HG03378 (cell line): Measurements from ENCODE around the gene FAM83F.

Experiments used
- ATAC-seq: cut with Tn5 transposase; IDR thresholded peaks from one replicate; pipeline ENCODE4 v1.9.1; 2021; ENCODE audit warnings: mild to moderate bottlenecking, moderate library complexity; ENCODE audit not compliant: unreplicated experiment

FAM83F gene

DNA sequence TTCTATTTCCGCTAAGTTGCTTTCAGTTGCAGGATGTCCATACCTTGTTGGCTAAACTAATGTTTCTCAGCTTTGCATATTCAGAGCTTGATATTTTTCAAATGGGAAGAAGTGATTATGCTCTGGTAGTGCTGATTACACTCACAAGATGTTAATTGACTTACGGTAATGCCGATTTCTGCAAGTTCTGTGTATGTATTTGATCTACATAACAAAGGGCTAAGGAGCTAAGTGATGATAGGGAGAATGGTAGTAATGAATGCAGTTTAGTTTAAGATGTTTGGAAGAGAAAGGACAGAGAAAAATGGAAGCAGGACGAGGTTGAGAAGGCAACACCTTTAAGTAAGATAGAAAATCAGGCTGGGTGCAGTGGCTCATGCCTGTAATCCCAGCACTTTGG is 61.4 kb downstream of the FAM83F start:
- ATAC-seq = no peak

DNA sequence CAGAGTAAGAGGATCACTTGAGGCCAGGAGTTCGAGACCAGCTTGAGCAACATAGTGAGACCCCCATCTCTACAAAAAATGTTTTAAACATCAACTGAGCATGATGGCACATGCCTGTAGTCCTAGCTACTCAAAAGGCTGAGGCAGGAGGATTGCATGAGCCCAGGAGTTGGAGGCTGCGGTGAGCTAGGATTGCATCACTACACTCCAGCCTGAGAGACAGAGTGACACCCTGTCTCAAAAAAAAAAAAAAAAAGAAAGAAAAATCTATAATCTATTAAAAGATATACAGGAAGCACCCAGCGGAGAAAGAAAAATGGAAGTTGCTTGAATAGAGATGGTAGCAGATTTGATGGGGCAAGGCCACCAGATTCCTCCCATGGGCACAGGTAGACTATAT is 61.8 kb downstream of the FAM83F start:
- ATAC-seq = no peak

DNA sequence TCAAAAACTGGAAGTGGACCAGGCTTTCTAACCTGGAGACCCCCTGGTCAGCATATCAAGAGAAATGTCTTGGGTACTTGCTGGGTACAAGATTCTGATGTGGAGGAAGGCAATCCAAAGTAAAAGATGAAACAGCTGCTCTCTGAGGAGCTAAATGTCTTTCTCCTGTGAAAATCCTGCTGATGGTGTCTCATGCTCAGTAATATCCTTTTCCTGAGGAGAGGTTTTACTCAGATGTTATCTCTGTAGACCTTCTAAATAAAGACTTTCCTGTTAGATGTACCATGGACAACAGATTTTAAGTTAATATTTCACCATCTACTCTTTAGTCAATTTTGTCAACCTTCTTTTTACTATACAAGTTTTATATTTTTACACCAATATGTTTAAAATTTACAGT is 62.9 kb downstream of the FAM83F start:
- no peak for ATAC-seq

DNA sequence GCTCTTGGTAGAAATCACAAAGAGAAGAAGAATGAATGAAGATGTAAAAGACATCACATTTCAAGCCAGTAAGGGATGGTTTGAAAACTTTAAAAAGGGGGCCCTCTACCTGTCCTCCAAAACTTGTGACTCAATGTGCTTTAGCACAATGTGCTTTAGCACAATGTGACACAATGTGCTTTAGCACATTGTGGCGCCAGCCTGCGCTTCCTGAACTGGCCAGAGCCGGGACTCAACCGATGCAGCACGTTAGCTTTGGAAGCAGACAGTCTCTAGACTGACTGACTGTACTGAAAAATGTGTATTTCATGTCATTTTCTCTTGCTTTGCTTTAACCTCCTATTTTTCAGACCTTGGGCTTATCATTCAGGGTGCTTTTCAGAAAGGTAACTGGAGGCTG is 63.5 kb downstream of the FAM83F start:
- no peak for ATAC-seq

DNA sequence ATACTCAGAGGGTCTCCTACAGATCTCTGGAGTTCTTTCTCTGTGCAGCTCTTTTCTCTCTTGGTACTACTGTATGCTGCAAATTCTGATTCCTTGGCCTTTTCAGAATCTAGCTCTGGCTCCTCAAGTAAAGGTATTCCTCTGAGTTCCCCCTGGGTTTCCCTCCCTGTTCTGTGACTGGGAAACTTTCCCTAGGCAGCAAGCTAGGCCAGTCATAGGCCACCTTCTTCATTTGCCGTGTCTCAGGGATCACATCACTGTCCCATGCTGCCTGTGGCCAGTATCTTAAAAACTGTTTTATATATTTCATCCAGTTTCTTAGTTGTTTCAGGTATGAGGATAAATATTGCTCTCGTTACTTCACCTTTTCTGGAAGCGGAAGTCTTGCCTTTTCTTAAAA is 71.2 kb downstream of the FAM83F start:
- ATAC-seq = no peak

DNA sequence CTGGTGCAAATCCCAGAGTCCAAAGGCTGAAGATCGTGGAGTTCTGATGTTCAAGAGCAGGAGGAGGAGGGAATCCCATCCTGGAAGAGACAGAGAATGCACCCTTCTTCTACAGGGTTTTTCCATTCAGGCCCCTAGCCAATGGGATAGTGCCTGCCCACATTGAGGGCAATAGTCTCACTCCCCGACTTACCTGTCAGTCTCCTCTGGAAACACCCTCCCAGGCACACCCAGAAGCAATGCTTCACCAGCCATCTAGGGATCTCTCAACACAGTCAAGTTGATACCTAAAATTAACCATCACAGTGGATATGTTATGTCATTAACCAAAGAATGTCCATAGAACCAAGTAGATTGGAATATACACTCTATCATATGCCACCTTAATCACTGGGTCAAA is 72.9 kb downstream of the FAM83F start:
- no peak for ATAC-seq

DNA sequence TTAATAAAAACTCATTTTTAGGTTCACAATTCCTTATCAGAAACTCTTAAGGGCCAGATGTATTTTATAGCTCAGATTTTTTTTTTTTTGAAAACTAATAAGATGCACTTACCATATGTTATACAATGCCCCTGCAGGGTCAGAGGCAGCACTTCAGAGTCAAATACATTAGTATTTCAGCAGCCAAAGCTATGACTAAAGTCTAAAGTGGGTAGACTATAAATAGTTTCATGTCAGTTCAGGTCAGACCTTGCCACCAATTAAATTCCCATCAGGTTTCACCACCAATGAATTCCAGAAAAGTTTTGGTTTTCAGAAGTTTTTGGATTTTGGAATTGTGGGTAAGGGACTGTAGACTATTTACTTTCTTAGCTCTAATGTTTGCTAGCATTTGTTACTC is 75.9 kb downstream of the FAM83F start:
- ATAC-seq = no peak

DNA sequence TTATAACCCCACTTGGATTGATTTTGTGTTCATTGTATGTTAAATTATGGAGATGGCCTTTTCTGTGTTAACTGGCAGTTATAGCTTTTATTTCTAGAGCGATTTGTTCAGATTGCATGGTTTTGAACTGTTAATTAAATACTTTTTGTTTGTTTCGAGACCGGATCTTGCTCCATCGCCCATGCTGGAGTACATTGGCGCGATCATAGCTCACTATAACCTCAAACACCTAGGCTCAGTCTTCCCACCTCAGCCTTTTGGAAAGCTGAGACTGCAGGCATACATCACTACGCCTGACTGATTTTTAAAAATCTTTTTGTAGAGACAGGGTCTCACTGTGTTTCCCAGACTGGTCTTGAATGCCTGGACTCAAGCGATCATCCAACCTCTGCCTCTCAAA is 77.0 kb downstream of the FAM83F start:
- no peak for ATAC-seq

DNA sequence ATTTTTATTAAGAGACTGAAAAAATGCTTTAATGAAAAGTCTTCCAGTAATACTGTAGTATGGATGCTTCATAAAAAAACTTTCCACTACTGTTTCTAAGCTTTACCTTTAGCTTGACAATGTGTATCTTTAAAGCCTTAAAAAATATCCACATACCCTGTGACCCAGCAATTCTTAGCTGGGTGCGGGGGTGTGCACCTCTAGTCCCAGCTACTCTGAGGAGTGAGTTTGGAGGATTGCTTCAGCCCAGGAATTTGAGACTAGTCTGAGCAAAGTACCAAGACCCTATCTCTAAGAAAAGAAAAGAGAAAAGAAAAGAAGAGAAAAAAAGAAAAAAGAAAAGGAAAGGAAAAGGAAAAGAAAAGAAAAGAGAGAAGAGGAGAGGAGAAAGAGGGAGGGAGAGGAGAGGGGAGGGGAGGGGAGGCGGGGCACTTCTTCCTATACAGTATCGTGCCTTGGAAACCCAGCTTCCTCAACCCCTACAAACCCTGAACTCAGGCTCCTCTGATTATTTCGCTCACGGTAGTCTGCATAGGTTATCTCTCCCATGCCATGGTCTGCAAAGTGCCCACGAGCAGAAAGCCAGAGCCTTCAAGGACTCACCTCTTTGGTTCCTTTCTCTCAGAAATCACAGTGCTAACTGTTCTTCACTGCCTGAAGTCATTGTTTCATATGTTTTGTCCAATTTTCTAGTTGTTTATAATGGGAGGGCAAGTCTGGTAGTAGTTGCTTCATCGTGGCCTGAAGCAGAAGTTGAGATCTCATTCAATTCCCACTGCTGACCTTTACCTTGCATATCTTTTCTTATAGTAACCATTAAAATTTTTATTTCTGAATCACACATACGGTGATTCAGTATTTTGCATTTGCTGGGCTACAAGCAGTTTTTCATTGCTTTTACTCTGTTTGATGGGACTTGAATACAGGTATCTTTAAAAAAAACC is 82.2 kb downstream of the FAM83F start:
- no peak for ATAC-seq

DNA sequence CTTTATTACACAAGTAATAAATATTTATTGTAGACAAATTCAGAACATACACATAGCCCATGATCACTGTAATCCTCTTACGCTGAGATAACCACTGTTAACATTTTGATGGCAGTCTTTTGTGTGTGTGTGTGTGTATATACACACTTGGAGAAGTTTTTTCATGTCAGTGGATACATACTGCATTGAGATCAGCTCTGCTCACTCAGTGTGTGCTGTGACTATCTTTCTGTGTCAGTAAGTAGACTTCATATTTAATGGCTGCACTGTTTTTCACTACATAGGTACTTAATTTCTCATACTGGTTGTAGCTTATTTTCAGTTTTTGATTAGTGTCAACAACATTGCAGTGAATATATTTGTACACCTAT is 82.9 kb downstream of the FAM83F start:
- ATAC-seq = no peak

DNA sequence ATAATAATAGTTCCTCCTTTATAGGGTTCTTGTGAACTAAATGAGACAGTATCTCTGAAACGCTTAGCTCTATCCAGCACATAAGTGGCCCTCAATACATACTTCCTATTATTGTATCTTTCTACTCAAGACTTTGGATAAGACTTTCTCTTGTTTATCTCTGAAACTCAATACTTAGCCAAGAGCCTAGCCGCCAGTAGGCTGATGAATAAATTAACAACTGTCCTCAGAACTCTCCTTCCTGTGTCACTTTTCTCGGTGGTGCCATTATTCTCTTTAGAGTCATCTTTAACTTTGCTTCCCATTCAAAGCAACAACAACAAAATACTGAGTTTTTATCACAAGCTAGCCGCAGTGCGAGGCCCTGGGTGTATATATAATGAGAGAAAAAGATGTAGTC is 86.9 kb downstream of the FAM83F start:
- no peak for ATAC-seq

DNA sequence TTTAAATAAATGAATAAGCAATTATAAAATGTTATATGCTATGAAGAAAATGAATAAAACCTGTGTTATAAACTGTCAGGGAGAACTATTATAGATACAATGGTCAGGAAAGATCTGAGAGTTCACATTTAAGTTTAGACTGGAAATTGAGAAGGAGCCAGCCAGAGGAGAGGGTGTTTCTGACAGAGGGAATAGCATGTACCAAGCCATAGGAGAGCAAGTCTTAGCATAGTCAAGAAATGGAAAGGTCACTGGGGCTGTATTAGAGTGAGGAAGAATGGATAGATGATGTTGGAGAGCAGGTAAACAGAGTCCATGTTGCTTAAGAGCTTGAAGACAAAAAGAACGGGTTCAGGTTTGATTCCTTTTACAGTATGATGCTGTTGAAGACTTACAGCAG is 87.4 kb downstream of the FAM83F start:
- ATAC-seq = no peak

DNA sequence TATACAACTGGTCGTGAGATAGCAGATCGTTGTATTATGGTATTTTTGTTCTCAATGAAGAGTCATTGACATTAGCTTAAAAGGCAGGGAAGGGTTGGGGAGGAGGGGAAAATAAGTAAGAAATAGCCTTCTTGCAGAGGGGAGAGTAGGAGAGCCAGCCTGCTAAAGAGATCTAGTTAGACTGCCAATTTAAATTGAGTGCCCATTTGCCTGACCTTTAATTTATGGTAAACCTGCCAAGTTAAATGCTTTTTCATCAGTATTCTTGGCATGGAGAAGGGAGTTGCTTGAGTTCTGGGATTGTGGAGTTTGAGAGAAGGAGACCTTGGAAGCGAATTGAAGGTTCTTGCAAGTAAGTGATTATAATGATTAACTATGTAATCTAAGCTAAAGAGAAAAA is 89.0 kb downstream of the FAM83F start:
- no peak for ATAC-seq

DNA sequence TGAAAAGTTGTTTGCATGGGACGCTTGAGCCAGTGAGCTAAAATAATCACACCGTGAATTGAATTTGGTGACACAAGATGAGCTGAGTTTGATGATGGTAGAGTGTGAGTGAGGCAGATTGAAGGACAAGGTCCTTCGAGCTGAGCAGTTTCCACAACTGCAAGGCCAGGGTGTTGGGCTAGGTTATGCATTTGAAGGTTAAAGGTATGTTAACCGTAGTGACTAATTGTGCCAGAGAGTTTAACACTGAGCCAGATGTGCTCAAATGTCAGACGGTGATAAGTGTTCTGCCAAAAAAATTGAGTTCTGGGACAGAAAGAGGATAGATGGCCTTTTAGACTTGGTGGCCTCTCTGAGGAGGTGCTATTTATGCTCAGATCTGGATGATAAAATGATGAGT is 89.5 kb downstream of the FAM83F start:
- ATAC-seq = no peak

DNA sequence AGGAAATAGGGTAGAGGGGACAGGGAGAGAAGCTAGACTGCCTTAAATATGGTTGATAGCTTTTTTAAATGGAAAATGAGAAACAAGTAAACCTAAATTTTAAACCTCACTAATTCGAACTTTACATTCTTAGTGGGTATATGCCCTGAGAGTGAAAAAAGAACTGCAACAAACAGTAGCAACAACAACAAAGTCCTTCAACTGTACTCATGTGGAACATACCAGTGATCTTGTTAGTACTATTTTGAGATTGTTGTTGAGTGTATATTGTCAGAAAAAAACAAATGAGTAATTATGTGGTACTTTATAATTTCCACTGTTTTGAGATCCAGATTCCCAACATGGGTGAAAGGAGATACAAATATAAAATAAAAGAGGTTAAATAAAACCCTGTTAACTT is 94.1 kb downstream of the FAM83F start:
- ATAC-seq = no peak
